GM18861 (cell line): ENCODE data around the gene POTEJ.
"Not testable (repeated sequence)": the region's sequence is repeated elsewhere in the genome, so short reads cannot be mapped to it uniquely, and the experiment has no call there.

Experiments used
- ATAC-seq: cut with Tn5 transposase; IDR thresholded peaks from one replicate; pipeline ENCODE4 v1.9.1; 2021; ENCODE audit not compliant: unreplicated experiment

Gene POTEJ

DNA sequence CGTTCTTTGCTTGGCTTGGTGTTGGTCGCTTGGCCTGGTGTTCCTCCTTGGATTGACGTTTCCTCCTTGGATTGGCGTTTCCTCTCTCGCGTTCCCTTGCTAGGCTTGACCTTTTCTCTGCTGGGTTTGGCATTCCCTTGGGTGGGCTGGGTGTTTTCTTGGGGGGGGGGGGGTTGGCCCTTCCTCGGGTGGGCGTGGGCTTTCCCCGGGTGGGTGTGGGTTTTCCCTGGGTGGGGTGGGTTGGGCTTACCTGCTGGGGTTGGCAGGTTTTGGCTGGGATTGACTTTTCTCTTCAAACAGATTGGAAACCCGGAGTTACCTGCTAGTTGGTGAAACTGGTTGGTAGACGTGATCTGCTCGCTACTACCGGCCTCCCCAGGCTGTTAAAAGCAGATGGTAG is at the start of gene POTEJ:
Gene POTEJ (plus strand): TSS at position 301 of the 400 bp plus-strand sequence. CDS start 93 bp downstream, at position 394.
- ATAC-seq = not testable (repeated sequence)

DNA sequence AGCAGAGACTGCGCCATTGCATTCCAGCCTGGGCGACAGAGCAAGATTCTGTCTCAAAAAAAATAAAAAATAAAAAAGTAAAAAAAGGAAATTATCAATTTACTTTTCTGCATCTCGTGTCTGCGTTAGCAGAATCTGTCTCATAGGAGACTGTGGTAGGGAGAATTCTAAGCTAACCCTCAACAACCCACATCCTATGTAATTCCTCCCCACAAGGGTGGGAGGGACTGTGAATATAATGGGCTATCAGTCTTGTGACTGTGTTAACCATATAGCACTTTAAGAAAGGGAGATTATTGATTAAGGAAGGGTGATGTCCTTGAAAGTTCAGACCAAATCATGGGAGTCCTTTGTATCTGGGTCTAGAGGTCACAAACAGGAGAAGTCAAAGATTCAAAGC is 45.1 kb upstream of the POTEJ start:
- ATAC-seq = not testable (repeated sequence)

DNA sequence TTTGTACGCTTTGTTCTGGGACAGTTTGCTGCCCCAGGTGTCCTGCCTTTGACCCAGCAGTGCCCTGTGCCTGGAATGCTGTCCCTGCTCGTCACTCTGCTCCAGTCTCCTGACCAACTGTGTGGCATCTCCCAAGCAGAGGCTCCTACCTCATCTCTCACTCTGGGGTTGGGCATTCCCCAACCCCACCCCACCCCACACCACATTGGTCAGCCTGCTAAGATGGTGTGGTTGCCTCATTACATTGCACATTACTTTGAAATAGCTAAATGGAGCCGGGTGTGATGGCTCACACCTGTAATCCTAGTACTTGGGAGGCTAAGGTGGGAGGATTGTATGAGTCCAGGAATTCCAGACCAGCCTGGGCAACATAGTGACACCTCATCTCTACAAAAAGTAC is 39.3 kb upstream of the POTEJ start:
- ATAC-seq = not testable (repeated sequence)

GRCh38 chr2:130574230-130574629 is 37.0 kb upstream of the POTEJ start:
- not testable (repeated sequence) for ATAC-seq

DNA sequence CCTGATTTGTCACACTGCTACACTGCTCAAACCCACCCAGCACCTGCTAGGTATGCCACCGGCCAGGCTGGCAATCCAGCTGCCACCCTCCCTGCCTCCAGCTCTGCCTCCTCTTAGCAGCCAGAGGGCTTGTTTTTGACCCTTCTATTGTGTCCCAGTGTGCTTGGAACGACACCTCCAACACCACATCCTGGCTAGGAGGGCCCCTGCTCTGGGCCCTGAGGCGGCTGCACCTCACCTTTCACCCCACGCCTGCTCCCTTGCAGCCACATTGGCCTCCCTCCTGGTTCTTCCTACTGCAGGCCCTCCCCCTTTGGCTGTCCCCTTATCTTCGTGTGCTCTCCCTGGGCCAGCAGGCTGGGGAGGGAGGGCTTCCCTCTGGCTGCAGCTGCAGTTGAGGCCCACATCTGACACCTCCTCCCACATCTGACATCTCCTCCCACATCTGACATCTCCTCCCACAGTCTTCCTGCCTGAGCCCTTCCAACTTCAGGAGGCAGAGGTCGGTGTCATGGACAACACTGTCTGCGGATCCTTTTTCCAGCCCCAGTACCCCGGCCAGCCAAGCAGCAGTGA is 34.9 kb upstream of the POTEJ start:
- not testable (repeated sequence) for ATAC-seq

GRCh38 chr2:130577559-130577958 is 33.7 kb upstream of the POTEJ start:
- ATAC-seq = not testable (repeated sequence)

- not testable (repeated sequence) for ATAC-seq
Measured at GRCh38 chr2:130579121-130579520, 32.1 kb upstream of the POTEJ start.

GRCh38 chr2:130581491-130581890 is 29.7 kb upstream of the POTEJ start:
- not testable (repeated sequence) for ATAC-seq

DNA sequence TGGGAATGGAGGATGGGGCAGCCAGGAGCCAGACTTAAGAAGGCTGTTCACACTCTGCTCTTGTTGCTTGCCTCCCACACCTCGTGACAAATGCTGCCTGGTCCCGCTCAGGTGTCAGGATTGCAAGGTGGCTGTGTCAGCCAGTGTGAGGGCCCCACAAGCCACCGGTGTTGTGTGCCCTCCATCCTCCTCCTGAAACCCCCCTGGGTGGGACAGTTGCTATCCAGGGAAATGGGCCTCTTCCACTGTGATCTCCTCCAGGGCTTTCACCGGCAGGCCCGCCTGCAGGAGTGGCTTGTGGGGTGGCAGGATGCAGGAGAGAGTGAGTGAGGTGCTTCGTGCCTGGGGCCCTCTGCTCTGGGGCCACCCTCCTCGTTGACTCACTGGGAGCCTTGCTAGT is 28.3 kb upstream of the POTEJ start:
- ATAC-seq = not testable (repeated sequence)

GRCh38 chr2:130583582-130583981 is 27.7 kb upstream of the POTEJ start:
- ATAC-seq = not testable (repeated sequence)

- ATAC-seq = not testable (repeated sequence)
Measured at GRCh38 chr2:130584726-130585125, 26.5 kb upstream of the POTEJ start.

GRCh38 chr2:130588688-130589458 is 22.4 kb upstream of the POTEJ start:
- peak; percentile 91 for ATAC-seq

DNA sequence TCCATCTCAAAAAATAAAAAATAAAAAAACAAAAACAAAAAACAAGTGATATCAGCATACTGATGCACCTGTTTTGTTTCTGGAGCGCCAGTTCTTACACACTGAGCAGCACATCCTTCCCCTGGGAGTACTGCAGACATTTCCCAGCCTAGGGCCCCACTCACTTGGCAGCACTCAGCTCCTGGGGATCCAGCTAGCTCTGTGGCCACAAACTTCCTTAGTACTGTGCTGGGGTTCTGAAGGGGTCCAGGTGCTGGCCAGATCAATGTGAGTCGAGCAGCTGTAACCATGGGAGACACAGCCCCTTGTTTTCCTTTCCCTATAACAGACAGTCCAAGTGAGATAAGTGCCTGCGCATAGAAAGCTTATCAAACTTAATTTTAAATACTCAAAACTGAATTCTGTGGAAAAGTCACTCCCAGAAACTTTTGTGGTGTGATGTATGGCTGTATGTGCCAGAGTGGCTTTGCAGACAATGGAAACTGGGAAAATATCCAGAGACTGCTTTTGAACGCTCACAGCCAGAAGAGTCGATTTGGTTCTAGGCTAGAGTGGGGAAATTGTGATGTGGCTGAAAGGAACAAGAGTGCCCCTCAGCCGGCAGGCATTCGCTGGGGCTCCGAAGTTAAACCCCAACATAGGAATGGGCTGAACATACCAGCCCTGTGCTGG is 20.9 kb upstream of the POTEJ start:
- ATAC-seq = not testable (repeated sequence)

- ATAC-seq = not testable (repeated sequence)
Measured at GRCh38 chr2:130590842-130591359, 20.3 kb upstream of the POTEJ start.

DNA sequence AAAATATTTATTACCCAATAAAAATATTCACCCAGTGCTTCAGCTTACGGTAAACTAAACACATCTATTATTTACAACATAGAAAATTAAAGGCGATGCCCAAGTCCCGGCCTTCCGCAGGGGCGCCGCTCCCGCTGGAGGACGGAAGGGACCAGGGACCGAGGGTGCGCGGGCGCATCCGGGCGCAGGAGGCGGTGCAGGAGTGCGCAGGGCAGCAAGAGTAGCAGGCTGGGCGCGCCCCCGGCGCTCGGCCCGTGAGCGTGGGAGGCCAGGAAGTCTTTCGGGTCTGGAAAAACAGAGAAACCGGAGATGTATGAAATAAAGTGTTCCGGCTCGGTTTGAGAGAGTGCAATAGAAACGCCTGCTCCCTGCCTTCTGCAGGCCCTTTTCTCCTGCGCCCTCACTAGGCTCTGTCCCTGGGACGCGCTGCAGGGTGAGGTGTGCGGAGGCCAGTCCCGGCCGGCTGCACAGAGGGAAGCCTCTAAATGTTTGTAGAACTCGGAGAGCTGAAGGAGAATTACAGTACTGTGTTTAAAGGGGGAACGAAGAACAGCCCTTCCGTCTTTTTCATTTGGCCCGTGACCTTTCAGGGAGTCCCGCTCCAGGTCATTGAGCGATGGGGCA is 18.3 kb upstream of the POTEJ start:
- ATAC-seq = not testable (repeated sequence)

DNA sequence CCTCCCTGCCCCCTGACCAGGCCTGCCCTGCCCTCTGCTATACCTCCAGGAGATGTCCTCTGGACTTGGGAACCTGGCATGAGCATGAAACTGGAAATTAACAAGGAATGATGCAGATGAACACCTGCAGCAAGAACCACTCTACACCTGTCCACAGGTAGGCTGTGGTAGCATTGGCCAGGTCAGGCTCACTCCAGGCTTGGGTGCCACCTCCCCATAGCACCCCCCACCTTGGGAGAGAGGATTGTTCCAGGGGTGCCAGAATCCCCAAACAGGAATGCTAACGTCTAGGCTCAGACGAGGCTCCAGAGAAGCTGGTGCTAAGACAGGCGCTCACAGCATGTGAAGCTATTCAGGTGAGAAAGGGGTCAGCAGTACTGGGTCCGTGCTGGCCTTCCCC is 17.2 kb upstream of the POTEJ start:
- ATAC-seq = not testable (repeated sequence)

DNA sequence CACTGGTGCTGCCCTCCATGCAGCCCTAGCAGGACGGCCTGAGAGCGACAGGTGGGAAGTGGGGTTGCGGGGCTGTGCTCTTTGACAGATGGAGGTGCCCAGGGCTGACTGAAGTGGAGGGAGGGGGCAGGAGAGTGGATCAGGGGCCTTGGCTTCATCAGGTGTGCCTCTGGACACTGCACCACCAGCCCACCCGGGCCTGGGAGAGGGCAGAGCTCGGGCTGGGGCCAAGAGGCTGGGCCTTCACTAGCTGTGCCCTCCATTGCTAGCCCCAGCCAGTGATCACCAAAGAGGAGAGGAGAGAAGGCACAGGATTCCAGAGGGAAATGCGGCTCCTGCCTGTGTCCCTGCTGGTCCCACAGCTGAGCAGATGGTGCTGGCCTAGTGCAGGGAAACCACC is 14.5 kb upstream of the POTEJ start:
- not testable (repeated sequence) for ATAC-seq

DNA sequence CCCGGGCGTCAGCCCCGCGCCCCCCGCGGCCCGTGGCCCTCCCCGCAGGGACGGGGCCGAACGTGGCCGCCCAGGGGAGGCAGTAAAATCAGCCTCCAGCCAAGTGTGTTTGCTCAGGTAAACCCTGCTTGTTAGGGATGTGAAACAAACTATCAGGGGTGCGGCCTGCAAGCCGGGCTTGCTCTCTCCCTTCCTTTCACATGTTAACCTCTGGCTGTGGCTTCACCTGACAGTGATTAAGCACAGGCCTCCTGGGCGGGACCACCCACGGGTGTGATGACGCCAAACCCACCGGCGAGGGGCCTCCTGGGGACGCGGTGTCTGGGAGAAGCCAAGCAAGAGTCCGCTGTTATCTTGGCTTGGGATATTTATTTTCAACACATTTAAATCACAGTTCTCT is 13.2 kb upstream of the POTEJ start:
- ATAC-seq = not testable (repeated sequence)

GRCh38 chr2:130598463-130598862 is 12.8 kb upstream of the POTEJ start:
- ATAC-seq = not testable (repeated sequence)

- not testable (repeated sequence) for ATAC-seq
Measured at GRCh38 chr2:130599393-130599792, 11.8 kb upstream of the POTEJ start, which contains the start of gene CFC1. TSS of gene CFC1 (minus strand) at chr2:130599575. CDS start at chr2:130599287, 288 bp downstream.

GRCh38 chr2:130599926-130600325 is 11.3 kb upstream of the POTEJ start:
- ATAC-seq = not testable (repeated sequence)
